HG03103 (cell line): Measurements from ENCODE around the gene MMP17.
"Not testable (repeated sequence)": the region's sequence is repeated elsewhere in the genome, so short reads cannot be mapped to it uniquely, and the experiment has no call there.

ENCODE experiments used
- ATAC-seq: cut with Tn5 transposase; IDR thresholded peaks from one replicate; pipeline ENCODE4 v1.9.1; 2021; ENCODE audit warnings: low read depth; ENCODE audit not compliant: unreplicated experiment

MMP17 gene

DNA sequence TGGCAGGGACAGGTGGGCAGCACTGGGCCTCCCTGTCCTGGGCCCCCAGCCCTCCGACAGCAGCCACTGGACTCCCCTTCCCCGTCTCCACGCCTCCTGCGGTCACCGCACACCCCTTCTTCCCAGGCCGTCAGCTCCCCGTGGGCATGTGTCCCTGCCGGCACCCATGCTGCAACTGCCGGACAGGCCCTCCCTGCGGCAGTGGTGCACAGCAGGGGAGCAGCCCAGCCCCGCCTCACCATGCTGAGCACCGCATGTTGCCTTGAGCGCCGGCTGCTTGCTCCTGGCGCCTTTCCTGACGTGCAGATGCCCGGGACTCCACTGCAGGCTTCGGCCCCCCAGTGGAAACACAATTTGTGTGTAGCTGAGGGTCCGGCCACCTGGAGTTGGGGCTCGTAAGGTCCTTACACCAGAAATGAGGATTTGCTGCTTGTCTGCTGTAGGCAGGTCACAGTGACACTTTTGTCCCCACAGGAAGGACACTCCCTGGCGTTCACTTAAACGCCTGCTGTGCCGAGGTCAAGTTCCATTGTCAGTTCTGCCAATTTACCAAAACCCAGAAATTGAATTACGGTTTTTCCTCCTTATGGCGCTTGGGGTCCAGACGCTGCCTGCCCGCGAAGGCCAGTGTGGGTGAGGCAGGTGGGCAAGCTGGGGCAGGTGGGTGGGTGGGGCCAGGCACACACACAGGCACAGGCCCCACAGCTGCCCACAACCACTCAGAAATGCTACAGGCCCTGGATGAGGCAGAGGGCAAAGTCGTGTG, 28.2 kb upstream of the MMP17 start:
- ATAC-seq, result no peak

DNA sequence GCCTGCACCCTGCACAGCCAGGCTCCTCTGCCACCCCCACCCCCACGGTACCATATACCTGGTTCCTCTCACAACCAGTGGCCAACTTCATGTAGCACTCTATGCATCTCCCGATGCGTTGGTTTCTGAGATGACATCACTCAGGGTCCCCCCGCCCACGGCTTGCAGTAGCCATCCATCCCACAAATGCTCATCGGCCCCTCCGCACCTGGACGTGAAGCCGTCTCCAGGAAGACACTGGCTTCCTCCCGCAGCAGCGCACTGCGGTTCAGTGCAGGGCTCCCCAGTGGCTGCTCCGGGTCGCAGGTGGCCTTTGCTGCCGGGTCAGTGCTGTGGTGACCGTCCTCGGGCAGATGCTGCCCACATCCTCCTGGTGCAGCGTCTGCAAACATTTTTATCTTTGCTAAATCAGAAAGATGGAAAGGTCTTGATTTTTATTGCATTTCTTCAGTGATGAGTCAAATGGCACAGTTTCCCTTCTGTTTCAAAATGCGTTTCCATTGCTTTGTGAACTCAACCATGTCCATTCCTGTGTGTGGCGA, 27.5 kb upstream of the MMP17 start:
- no peak for ATAC-seq

DNA sequence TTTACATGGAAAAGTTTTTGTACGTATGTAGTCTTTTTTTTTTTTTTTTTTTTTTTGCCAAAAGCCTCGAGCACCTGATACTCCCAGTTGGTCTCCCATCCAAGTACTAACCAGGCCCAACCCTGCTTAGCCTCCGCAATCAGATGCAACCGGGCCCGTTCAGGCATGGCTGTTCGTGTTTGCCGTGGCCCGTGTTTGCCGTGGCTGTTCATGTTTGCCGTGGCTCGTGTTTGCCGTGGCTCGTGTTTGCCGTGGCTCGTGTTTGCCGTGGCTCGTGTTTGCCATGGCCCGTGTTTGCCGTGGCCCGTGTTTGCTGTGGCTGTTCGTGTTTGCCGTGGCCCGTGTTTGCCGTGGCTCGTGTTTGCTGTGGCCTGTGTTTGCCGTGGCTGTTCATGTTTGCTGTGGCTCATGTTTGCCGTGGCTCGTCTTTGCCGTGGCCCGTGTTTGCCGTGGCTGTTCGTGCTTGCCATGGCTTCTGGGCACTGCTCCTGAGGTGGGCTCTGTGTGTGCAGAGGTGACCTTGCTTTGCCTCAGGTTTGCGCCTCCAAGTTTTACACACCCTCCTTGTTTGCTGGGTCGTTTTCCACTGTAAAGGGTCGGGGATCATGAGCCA, 26.8 kb upstream of the MMP17 start:
- no peak for ATAC-seq

DNA sequence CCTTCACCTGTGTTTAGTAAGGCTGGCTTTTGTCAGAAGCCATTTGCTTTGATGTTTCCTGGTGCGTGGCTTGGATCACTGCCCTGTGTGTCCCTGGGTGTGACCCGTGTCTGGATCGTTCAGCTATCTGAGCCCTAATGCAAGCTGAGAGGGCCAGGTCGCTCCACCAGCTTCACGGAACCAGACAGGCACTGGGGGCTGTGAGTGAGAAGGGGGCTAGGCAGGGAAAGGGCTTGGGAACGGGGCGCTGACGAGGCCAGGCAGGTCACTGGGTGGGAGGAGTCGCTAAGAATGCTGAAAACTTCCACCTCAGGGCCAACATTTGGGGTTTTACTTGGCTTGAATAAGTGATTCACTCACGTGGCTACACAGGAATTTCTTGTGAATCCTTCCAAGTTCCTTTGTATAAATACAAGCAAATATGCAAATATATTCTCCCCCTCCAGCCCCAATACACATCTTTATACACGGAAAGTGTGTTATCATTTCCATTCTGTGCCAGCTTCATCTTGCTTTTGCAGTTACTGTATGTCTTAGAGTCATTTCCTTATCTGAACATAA, 24.2 kb upstream of the MMP17 start:
- ATAC-seq, result no peak

DNA sequence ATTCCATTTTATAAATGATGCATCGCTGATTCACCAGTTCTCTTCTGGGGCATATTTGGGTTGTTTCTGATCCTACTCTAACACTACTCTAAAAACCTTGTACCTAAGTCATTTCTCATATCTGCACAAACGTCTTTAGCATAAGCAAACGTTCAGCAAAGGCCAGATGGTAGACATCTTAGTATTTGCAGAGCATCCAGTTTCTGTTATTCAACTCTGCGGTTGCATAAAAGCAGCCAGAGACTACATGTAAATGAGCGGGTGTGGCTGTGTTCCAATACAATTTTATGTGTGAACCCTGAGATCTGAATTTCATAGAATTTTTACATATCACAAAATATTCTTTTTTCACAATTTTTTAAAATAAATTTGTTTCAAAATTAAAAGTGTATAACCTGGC, 22.8 kb upstream of the MMP17 start:
- ATAC-seq, result no peak

DNA sequence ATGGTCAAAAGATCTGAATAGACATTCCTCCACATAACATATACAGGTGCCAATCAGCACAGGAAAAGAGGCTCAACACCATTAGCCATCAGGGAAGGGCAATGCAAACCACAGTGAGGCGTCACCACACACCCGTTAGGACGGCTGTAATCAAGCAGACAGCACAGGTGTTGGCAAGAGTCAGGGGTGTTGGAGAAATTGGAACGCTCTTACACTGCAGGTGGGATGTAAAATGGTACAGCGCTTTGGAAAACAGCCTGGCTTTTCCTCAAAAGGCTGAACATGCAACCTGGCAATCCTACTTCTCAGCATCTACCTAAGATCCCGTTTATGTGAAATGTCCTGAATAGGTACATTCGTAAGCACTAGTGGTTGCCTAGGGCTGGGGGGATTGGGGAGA, 21.5 kb upstream of the MMP17 start:
- ATAC-seq, result no peak

DNA sequence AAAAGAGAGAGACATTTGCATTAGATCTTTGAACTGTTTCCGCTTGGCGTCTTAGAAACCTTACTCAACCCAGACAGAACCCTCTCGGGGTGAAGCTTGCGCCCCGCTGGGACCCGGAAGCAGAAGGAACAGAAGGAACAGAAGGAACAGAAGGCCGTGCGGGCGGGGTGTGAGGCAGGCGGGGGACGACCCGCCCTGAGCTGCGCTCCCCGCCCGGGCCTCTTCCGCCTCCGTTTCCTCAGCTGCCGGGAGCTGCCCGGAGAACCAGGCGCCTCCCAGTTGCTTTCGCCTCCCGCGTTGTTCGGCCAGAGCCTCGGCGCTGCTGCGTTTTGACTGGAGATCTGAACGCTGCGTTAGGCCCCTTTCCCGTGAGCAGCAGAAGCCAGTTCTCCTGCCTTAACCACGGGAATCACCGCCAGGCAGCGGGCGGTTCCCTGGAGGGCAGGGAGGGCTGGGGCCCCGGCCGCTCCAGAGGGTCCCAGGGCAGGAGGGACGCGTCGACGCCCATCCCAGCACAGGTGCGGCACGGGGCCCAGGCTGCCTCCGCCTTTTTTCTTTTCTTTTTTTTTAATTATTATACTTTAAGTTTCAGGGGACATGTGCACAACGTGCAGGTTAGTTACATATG, 19.3 kb upstream of the MMP17 start:
- no peak for ATAC-seq

DNA sequence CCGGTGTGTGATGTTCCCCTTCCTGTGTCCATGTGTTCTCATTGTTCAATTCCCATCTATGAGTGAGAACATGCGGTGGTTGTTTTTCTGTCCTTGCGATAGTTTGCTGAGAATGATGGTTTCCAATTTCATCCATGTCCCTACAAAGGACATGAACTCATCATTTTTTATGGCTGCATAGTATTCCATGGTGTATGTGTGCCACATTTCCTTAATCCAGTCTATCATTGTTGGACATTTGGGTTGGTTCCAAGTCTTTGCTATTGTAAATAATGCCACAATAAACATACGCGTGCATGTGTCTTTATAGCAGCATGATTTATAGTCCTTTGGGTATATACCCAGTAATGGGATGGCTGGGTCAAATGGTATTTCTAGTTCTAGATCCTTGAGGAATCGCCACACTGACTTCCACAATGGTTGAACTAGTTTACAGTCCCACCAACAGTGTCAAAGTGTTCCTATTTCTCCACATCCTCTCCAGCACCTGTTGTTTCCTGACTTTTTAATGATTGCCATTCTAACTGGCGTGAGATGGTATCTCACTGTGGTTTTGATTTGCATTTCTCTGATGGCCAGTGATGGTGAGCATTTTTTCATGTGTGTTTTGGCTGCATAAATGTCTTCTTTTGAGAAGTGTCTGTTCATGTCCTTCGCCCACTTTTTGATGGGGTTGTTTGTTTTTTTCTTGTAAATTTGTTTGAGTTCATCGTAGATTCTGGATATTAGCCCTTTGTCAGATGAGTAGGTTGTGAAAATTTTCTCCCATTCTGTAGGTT, 18.5 kb upstream of the MMP17 start:
- ATAC-seq, result not testable (repeated sequence)

DNA sequence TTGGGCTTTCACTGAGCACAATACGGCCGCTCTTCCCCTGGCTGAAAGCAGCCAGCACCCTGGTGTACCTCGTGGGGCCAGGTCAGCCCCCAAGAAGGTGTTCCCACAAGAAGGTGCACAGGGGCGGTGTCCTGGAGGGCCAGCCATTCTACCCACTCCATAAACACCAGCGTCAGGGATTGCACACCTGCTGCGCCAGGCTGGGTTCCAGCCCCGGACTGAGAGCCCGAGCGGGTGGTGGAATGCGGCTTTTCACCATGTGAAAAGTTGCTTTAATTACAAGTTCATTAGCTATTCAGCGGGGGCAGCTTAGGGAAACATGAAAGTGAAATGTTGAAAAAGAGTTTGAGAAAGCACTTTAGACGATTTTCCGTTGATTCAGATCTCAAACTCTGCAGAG, 17.5 kb upstream of the MMP17 start:
- no peak for ATAC-seq

DNA sequence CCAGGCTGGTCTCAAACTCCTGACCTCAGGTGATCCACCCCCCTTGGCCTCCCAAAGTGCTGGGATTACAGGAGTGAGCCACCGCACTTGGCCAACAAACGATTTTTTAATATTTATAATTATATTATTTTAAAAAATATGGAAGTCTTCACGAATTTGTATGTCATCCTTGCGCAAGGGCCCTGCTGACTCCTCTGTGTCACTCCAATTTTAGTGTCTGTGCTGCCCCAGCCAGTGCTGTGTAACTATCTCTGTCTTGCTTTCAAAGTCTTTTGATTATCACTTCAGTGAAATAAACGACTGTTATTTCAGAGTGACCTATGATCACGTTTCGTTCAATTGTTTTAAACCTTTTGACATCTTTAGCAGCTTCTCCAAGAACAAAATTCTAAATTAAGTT, 13.1 kb upstream of the MMP17 start:
- ATAC-seq, result no peak

DNA sequence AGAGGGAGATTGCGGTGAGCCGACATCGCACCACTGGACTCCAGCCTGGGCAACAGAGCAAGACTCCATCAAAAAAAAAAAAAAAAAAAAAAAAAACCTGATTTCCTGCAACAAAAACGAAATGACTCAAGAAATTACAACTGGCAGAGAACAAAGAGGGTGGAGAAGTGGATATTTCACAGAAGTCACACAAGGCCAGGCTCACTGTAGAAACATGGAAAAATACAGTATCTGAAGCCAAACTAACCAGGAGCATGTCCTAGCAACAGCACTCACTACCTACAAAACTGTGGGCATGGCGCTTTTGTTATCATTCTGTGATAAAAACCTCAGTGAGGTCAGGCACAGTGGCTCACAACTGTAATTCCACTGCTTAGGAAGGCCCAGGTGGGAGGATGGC, 11.7 kb upstream of the MMP17 start:
- ATAC-seq, result no peak

DNA sequence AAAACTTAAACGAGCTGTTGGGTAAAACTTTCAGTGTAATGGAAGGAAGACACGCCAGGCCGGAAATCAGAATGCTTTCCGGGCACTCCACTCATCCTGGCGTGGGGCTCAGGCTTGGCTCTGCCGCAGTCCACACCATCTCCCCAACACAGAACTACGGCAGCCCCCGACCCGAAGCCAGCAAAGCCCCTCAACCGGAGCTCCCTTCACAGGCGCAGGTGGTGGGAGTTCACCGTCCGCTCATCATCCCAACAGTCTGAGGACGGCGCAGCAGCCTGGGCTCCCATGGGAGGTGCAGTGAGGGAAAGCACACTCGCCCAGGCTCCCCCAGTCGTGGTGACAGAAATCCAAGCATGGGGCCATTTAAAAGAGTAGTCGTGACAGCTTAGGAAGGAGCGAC, 11.0 kb upstream of the MMP17 start:
- ATAC-seq, result no peak

DNA sequence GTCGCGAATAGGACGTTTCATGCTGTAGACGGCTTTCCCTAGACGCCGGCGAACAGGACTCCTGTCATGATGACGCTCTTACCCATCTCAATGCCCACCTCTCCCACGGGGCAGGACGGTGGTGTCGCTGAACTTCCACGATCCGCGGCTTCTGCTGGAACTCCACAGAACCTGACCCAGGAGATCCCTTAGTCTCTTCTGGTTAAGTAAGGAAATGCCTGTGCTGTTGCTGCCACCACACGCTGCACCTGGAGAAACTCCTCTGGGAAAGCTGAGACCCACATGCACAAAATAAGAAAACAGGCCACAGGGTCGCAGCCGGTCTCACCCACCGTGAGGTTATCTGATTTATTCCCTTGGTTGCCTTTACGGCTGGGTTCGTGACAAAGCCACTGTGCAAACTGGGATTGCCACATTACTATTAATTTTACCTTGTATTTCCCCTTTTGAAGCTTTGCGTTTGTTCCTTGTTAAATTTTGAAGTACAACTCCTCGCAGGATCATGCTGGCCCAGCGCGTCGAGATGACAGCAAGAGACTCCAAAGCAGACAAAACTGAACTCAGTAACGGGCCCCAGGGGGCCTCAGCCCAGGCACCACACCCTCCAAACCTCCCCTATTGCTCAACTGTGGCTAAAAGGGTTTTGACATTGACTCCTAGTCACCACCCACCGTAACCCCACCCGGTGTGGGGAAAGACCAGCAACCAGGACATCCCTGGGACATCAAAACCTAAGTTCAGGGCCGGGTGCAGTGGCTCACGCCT, 9.2 kb upstream of the MMP17 start:
- ATAC-seq, result no peak

DNA sequence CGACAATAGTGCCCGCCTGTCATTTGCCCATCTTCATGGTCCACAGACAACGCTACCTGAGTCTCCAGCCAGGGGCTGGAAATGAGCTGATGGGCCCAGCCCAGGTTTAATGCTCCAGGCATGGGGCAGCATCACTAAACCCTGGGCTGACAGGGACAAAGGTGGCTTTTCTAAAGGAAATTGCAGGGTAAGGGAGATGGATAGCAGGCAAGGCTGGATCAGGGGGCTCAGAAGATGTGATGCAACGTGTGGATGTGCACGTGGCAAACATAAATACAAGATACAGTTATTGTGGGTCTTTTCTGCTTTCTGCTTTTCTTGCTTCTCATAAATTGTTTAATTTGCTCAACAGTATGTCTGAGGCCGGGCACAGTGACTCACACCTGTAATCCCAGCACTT, 3.7 kb upstream of the MMP17 start:
- no peak for ATAC-seq

DNA sequence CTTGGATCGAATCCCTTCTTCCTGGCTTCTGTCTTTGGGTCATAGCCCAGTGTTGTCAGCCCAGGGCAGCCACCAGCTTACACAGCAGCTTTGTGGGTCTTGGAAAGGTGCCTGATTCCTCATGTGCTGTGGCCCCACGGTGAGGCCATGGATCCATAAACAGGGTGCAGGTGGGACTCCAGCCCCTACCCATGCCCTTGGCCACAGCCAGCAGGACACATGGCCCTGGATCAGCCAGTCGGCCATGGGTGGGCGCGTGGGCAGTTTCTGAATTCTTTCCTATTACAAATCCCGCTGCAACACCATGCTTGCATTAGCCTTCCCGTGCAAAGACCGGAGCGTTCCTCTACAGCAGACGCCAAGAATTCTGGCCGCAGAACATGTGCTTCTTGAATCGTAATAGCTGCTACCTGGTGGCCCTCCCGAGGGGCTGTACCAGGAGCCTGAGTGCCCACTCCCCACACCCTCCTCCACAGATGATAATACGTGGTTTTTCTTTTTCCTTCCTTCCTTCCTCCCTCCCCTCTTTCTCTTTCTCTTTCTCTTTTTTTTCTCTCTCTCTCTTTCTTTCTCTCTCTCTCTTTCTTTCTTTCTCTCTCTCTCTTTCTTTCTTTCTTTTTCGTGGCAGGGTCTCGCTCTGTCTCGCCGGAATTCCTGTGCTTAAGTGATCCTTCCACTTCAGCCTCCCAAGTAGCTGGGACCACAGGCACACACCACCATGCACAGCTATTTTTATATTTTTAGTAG, 2.9 kb upstream of the MMP17 start:
- ATAC-seq, result no peak

DNA sequence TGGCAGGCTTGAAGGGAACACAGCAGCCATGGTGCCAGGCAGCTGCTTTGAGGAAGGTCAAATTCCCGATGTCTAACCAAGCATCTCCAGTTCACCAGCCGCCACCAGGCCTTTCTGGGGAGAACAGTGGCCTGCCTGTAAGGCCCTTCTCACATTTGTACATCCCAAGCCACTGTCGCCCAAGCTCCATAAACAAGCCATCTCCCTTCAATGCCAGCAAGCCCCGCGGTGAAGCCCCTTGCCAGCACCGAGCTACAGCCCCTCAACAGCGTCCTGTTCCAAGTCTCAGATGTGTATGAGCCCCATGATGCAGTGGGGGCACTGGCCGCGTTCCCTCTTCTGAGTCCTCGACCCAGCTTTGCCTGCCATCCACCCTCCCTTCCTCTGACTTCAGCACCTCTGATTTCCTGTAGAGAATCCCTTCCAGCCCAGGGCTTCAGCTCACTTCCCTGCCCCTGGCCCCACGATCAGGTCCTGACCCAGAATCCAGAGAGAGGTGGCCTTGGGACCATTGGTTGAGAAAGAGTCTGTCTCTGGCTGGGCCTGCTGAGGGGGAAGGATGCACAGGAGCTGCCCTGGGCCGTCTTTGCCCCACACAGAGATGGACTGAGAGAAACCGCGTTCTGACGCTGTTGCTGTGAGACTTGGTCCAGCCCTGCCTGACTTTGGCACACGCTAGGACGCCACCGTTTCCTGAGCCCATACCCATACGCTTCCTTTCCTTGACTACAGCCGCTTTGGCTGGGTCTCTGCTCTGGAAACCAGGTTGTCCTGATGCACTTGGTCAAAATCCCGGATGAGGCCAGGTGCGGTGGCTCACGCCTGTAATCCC, 1.9 kb upstream of the MMP17 start:
- no peak for ATAC-seq

DNA sequence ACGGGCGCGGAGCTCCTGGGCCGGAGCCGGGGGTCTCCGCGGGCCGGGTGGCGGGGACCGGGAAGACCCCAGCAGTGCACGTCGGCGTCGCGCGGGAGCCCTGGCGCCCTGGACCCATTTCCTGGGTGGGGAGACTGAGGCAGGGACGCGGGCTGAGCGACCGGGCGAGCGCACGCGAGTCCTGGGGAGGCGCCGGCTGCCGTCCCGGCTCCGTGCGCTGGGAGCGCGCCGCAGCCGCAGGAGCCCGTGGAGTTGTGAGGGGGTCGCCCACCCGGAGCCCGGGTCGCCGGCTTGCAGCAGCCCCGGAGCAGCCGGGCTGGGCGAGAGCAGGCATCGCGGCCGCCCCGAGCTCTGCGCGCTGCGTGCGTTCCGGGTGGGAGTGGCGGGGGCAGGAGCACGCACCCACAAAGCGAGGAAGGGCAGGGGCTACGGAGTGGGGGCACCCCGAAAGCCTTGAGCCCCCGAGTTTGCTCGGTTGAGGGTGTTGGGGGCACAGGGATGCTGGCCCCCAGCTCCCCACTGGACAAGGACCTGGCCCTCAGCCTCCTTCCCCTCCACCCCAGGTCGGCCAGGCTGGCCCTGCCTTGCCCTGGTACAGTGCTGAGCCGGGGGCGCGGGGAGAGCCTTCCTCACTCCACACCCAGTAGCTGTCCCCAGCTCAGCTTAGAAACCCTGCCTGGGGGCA, 620 bp downstream of the MMP17 start:
- no peak for ATAC-seq

DNA sequence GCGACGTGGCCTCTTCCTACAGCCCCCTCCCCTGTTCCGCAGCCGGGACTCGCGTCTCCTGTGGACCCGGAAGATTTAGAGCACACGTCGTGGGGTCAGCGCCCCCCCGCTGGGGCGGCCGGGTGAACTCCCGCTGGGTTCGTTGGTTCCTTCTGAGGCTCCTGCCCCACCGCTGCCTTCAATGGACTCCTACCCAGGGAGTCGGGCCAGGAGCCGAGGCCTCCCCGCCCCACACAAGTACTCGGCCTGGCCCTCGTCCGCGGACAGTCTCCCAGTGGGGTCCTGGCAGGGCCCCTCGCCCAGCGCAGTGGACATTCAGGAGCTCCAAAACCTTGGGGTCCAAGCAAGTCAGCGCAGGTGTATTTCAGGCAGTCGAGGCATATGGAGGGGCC, 1.2 kb downstream of the MMP17 start:
- ATAC-seq, result no peak
